HG02943 (cell line): Measurements from ENCODE around the gene ABHD12B.
A peak's percentile ranks its signal among the peaks of the same experiment; 100 is the strongest.

Source experiments
- ATAC-seq: cut with Tn5 transposase; IDR thresholded peaks from one replicate; pipeline ENCODE4 v1.9.1; 2021; ENCODE audit warnings: mild to moderate bottlenecking, low read depth, moderate library complexity; ENCODE audit not compliant: unreplicated experiment

The ABHD12B gene

GRCh38 chr14:50837850-50838470 lies 33.9 kb upstream of the ABHD12B start:
- ATAC-seq: no peak

- peak; percentile 54 for ATAC-seq
These were observed 32.8 kb upstream of the ABHD12B start for GRCh38 chr14:50839048-50839447.

GRCh38 chr14:50839691-50840090 lies 32.2 kb upstream of the ABHD12B start:
- ATAC-seq: no peak

- no peak for ATAC-seq
These were observed 27.5 kb upstream of the ABHD12B start for GRCh38 chr14:50844391-50844790.

GRCh38 chr14:50845166-50845565 lies 26.7 kb upstream of the ABHD12B start:
- no peak for ATAC-seq

- no peak for ATAC-seq
These were observed 25.5 kb upstream of the ABHD12B start for GRCh38 chr14:50846226-50846880.

GRCh38 chr14:50853891-50854290 lies 18.0 kb upstream of the ABHD12B start:
- ATAC-seq: no peak

GRCh38 chr14:50854521-50854920 lies 17.3 kb upstream of the ABHD12B start:
- ATAC-seq: no peak

- ATAC-seq: no peak
These were observed 16.3 kb upstream of the ABHD12B start for GRCh38 chr14:50855558-50855957.

GRCh38 chr14:50856660-50857059 lies 15.2 kb upstream of the ABHD12B start:
- no peak for ATAC-seq

GRCh38 chr14:50859296-50859624 lies 12.6 kb upstream of the ABHD12B start:
- no peak for ATAC-seq

GRCh38 chr14:50860478-50861086 lies 11.3 kb upstream of the ABHD12B start:
- ATAC-seq: no peak

GRCh38 chr14:50862036-50862570 lies 9.8 kb upstream of the ABHD12B start:
- ATAC-seq: no peak

GRCh38 chr14:50864237-50864636 lies 7.6 kb upstream of the ABHD12B start:
- no peak for ATAC-seq

GRCh38 chr14:50864946-50865345 lies 6.9 kb upstream of the ABHD12B start:
- ATAC-seq: no peak

GRCh38 chr14:50865391-50866076 lies 6.3 kb upstream of the ABHD12B start:
- ATAC-seq: no peak

- ATAC-seq: no peak
These were observed 625 bp upstream of the ABHD12B start for GRCh38 chr14:50871228-50871627.

- ATAC-seq: no peak
These were observed 2.9 kb downstream of the ABHD12B start for GRCh38 chr14:50874757-50875156.

- ATAC-seq: peak; percentile 88
These were observed 3.7 kb downstream of the ABHD12B start for GRCh38 chr14:50875359-50876070.

GRCh38 chr14:50882932-50883826 lies 11.3 kb downstream of the ABHD12B start:
- no peak for ATAC-seq
